GM20431 (cell line): ENCODE results near the gene CCDC196.

ENCODE experiments used
- in situ Hi-C: fragments of 300-500 bp; cut with MseI, MboI; formaldehyde crosslinking; loops from one replicate; pipeline ENCODE4 v1.15.0; 2020; ENCODE audit warnings: low sequenced_read_pairs; ENCODE audit not compliant: unreplicated experiment

Gene CCDC196

DNA sequence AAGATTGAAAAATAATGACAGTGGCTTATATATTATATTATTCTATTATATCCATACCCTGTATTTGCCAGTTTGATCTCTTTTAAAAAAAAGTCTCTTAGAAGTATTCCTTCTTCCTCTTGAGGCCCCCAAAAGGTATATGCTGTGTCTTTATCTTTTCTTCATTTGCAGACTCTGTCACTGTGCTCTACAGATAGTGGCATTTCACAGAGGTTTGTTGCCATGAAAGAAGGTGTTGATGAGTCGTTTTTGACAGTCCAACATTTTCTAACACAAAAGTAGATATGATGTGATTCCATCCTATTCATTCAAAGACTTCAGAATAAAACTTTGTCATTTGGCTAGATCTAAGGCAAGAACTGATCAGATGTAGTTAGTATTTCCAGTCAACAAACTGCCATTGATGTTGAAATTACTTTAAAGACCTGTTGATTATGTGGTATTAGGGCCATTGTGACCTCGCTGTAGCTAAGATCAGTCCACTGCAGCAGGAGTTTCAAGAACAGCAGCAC is at the start of gene CCDC196:
TSS of gene CCDC196 (plus strand) at position 462 of the 512 bp plus-strand sequence. CDS start 132 bp downstream, outside the sequence.
- in situ Hi-C loops = no loop called here

GRCh38 chr14:66440801-66441200 is 45.4 kb upstream of the CCDC196 start:
- in situ Hi-C loops = no loop called here

GRCh38 chr14:66442953-66443571 is 43.1 kb upstream of the CCDC196 start:
- in situ Hi-C loops = no loop called here

DNA sequence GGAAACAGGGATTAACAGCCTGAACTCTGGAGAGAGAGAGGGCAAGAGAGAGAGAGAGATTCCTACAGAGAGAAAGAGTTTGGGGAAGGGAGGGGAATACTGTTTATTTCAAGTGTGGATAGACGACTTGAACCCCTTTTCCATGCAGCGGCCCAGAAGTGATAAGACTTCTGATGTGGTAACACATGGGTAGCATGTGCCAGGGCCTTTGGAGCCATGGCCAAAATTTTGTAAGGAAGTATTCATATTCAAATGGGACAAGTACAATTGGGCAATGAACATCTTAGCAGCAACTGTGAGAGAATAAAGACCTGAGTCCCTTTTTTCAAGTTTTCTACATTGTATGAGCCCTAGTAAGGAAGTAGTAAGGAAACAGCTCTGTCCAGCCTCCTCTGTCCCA is 42.4 kb upstream of the CCDC196 start:
- in situ Hi-C loops = no loop called here

- in situ Hi-C loops = no loop called here
Observed at GRCh38 chr14:66444271-66444927, 41.8 kb upstream of the CCDC196 start.

GRCh38 chr14:66445936-66446335 is 40.2 kb upstream of the CCDC196 start:
- in situ Hi-C loops = no loop called here

GRCh38 chr14:66453469-66453868 is 32.7 kb upstream of the CCDC196 start:
- in situ Hi-C loops = no loop called here

GRCh38 chr14:66459603-66460002 is 26.6 kb upstream of the CCDC196 start:
- in situ Hi-C loops = no loop called here

DNA sequence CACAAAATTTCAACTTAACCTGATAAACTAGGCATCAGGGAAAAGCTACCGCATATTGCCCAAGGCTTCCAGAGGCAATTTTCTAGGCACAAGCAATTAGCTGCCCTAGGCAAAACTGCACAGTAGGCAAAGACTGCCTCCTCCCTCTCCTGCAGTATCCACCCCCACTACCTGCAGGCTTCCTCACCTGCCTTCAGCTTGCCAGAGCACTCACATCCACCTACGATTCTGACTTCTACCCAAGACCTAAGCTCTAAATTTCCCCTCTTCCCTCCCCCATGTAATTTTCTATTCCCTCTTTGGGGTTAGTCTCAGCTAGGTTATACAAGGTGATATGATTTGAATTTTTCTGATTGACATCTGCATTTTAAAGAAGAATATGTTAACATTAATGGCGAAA is 21.9 kb upstream of the CCDC196 start:
- in situ Hi-C loops = no loop called here

GRCh38 chr14:66468778-66469367 is 17.3 kb upstream of the CCDC196 start:
- in situ Hi-C loops = no loop called here

DNA sequence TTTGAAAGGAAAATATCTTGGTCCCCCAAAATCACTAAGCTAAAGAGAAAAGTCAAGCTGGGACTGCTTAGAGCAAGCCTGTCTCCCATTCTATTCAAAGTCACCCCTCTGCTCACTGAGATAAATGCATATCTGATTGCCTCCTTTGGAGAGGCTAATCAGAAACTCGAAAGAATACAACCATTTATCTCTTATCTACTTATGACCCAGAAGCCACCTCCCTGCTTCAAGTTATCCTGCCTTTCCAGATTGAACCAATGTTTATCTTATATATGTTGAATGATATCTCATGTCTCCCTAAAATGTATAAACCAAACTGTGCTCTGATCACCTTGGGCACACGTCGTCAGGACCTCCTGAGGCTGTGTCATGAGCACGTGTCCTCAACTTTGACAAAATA is 14.6 kb upstream of the CCDC196 start:
- in situ Hi-C loops = no loop called here

GRCh38 chr14:66472251-66472650 is 13.9 kb upstream of the CCDC196 start:
- in situ Hi-C loops = no loop called here

DNA sequence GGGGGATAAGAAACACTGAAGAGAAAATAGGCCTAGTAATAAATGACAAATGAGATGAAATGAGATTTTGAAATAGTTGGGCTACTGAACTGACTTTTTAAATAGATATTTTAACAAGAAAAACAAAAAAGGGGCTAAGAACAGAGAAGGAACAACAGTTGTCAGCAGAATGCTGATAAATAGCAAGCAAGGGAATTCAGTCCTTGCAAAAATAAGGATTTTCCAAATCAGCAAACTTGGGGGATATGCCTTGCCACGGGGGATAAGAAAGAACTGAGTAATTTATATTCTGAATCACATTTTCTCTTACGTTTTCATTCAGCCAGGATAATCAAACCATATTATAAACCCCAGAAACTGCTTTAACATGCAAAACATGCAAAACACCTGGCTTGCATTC is 12.9 kb upstream of the CCDC196 start:
- in situ Hi-C loops = no loop called here

- in situ Hi-C loops = no loop called here
Observed at GRCh38 chr14:66476964-66477363, 9.2 kb upstream of the CCDC196 start.

DNA sequence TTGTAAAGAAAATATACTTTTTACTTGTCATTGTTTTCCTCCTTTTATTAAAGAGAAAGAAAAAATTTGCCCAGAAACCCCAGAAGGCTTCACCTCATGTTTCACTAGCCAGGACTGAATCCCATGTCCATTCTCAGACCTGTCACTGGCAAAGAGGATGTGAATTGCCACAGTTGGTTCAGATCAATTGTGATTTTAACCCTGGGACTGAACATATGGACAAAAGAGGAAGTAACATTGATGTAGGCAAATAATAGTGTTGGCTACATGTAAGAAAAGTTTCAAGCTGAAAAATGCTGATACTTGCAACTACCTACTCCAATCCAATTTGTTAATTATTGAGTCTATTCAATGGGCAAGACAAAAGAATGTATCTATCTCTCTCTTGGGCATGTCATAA is 8.6 kb upstream of the CCDC196 start:
- in situ Hi-C loops = no loop called here

DNA sequence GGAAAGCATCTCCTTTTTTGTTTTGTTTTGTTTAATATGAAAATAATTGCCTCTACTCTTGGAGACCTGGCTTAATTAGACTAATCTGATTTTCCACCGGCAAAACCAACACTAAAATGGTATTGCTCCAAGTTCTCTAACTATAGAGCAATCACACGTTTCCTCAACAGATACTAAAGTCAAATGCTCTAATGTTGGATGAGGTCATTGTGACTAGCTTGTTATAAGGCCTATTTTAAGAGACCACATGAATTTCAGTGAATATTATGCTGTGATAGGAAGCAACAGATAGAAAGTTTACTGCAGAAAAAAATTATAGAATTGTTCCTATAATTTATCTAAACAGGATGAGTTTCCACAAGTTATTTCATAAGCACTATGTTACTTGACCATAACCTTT is 3.3 kb upstream of the CCDC196 start:
- in situ Hi-C loops = no loop called here

DNA sequence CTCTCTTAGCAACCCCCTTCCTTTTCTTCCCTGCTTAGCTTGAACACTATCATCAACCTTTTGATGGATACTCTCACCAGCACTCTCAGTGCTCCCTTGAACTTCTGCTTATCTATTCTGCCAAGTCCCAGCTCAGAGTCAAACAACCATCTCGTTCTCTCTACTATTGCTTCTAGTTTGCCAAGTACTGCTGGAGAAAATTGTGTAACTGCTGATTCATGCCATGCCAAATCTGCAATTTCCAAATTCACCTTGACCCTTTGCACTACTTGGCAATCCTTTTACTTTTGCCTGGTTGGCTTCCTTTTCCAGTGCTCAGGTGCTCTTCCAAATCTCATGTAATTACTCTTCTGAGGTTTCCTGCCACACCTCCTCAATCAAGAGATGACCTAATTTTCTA is 2.8 kb upstream of the CCDC196 start:
- in situ Hi-C loops = no loop called here

GRCh38 chr14:66485029-66485428 is 1.1 kb upstream of the CCDC196 start:
- in situ Hi-C loops = no loop called here

GRCh38 chr14:66487164-66487563 is 993 bp downstream of the CCDC196 start:
- in situ Hi-C loops = no loop called here

DNA sequence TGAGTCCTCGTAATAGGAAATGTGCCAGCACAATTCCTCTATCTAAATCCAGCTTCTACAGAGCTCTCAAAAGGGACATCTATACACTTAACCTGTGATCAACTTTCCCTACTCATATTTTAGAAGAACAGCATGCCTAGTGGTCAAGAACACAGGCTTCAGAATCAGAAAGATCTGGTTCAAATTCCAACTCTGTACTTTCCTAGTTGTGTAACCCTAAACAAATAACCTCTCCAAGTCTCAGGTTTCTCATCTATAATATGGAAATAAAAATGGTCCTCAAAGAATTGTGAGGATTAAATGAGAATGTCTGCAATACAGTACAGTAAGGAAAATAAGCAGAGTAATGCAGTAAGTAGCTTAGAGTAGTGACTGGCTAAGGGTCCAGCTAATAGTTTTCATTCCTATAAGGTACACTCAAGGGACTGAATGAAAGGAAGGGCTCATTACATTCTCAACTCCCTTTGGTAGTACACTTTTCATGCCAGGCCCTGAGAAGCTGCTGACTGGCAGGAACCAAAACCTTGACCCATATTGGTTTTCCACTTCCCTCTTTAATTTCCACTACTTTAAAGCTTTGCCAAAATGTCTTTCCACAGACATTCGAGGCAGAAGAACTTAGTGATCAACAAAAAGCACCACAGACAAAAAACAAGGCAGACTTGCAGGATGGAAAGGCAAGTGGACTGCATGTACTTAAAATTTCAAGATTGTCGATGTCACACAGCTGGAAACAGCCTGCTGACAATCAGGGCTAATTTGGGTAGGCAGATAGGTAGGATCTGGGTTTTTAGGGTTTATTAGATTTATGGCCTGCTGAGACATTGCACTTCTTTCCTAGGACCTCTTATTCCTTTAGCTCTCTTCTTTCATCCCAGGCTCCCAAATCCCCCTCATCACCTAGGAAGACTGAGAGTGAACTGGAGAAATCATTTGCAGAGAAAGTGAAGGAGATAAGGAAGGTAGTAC is 4.3 kb downstream of the CCDC196 start:
- in situ Hi-C loops = no loop called here
